22Rv1 (cell line): ENCODE data around the gene NMT2.

Experiments
- H3K27ac ChIP-seq: fragments of 450-650 bp; 2 replicates; pipeline ENCODE4 v1.5.1; 2017
- CTCF ChIP-seq: fragments of 450-650 bp; IDR thresholded peaks from 2 replicates; pipeline ENCODE4 v1.5.1; 2017; ENCODE audit warnings: mild to moderate bottlenecking
- ZFX ChIP-seq: fragments of 450-650 bp; IDR thresholded peaks from 2 replicates; pipeline ENCODE4 v1.6.1; 2017; ENCODE audit warnings: antibody characterized with exemption, borderline replicate concordance

The NMT2 gene

DNA sequence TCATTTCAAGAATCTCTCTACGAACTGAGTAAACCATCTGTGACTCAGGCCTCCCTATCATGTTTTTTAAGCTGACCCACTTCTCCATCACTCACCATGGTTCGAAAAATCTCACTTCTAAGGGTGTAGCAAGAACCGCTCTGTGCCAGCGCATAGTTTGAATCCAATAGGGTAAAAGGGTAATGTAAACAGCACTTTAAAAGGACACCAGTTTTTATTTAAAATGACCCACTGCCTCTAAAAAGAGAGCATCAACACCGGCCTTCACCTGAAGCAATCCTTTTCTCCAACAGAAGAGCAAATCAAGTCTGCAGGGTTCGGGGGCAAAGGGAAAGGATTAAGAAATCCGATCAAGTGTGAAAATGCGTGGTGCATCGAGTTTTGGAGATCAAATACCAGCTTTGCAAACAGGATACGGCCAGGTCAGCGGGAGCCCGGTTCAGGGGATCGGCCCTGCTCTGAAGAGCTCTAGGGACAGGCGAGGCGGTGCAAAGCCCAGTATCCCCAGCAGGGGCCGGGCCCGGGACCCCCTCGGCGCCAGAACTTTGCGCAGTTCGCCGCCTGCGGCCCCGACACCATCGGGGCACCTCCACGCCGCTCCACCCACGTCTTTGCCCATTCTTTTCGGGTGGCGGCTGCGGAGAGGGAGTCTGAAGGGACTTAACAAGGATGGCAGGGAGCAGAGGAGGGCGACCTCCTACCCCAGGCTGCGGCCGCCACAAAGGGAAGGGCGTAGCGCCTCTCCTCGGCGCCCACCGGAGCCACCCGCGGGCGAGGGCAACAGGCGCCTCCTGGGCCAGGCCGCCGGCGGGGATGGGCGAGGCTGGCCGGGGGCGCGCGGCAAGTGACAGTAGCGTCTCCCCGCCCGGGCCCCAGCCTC lies 842 bp downstream of the NMT2 start:
- TF ChIP-seq ZFX (no peak), CTCF (no peak)
- H3K27ac ChIP-seq, result peak overlapping the region; percentile 54; the same call in 1 of the 2 replicates

DNA sequence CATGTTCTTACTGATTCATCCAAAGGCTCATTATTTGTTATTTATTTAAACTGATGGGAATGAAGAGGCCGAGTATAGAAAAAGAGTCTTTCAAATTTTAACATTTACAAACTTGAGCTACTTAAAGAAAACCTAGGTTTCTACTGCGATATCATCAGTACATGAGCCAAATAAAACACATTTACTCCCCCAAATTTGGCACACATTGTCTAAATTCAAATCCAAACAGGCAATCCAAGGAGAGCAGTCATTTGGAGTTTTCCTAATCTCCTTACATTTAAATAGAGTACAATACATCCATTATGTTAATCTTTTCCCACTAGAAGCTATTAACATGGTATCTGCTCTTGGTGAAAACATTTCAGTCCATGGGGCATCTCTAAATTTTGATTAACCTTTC lies 2.2 kb downstream of the NMT2 start:
- no peak for TF ChIP-seq CTCF
- TF ChIP-seq ZFX, result no peak

DNA sequence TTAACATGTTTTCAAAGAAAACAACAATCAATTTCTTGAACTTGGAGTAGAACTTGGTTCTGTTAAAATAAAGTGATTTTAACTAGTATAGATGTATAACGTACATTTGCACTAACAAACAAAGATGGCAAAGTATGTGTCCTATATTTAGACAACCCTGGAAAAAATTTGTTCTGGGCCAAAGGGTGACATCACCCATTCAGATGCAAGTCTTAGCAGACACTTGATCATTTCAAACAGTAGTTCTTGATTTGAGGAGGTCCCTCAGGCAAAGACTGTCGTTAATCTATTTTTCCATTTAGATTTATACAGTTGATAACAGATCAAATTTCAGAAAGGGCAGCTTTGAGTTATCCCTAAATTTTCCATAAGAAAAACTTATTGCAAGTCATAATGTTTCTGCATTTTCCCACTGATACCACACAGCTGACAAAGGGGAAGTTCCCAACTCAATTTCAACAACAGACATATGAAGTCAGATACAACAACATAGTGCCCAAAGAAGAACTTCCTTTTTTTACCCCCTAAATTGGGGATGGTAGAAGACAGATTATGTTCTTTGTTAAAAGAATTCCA lies 5.2 kb downstream of the NMT2 start:
- TF ChIP-seq ZFX (no peak), CTCF (no peak)
- no peak overlapping the region for H3K27ac ChIP-seq

More for the DNA sequence above, 2.2 kb downstream of the NMT2 start:
- H3K27ac ChIP-seq, result no peak overlapping the region

GRCh38 chr10:15158972-15159371 lies 9.5 kb downstream of the NMT2 start:
- no peak overlapping the region for H3K27ac ChIP-seq
- TF ChIP-seq ZFX (no peak), CTCF (no peak)

- H3K27ac ChIP-seq, result no peak overlapping the region
- TF ChIP-seq ZFX (no peak), CTCF (no peak)
Observed at GRCh38 chr10:15158448-15158847, 10.0 kb downstream of the NMT2 start.

- TF ChIP-seq CTCF (no peak), ZFX (no peak)
Observed at GRCh38 chr10:15155978-15156656, 12.4 kb downstream of the NMT2 start.

More at GRCh38 chr10:15155978-15156656, 12.4 kb downstream of the NMT2 start:
- no peak overlapping the region for H3K27ac ChIP-seq
